Measurements from ENCODE around the gene RXFP2.

Gene RXFP2

GRCh38 chr13:31774186-31774750 lies 34.9 kb downstream of the RXFP2 start:
- H3K4me3 ChIP-seq (ENCODE audit: low read depth, low read length): no peak overlapping the region; the same call in 1 of the 2 replicates
- no peak for TF ChIP-seq CTCF (IDR thresholded peaks at IDR 0.05; ENCODE audit: low read depth, low read length)

- no peak overlapping the region for H3K4me3 ChIP-seq (ENCODE audit: low read depth, low read length)
- TF ChIP-seq CTCF (IDR thresholded peaks at IDR 0.05; ENCODE audit: low read depth, low read length): no peak
Observed at GRCh38 chr13:31775148-31775547, 35.8 kb downstream of the RXFP2 start.

- no peak for TF ChIP-seq CTCF (IDR thresholded peaks at IDR 0.05; ENCODE audit: low read depth, low read length)
- no peak overlapping the region for H3K4me3 ChIP-seq (ENCODE audit: low read depth, low read length)
Observed at GRCh38 chr13:31775686-31776085, 36.4 kb downstream of the RXFP2 start.

- TF ChIP-seq CTCF (IDR thresholded peaks at IDR 0.05; ENCODE audit: low read depth, low read length): no peak
- no peak overlapping the region for H3K4me3 ChIP-seq (ENCODE audit: low read depth, low read length)
Observed at GRCh38 chr13:31781064-31781463, 41.7 kb downstream of the RXFP2 start.

GRCh38 chr13:31786011-31786410 lies 46.7 kb downstream of the RXFP2 start:
- no peak for TF ChIP-seq CTCF (IDR thresholded peaks at IDR 0.05; ENCODE audit: low read depth, low read length)
- H3K4me3 ChIP-seq (ENCODE audit: low read depth, low read length): no peak overlapping the region

GRCh38 chr13:31790992-31791391 lies 51.7 kb downstream of the RXFP2 start:
- H3K4me3 ChIP-seq (ENCODE audit: low read depth, low read length): no peak overlapping the region
- TF ChIP-seq CTCF (IDR thresholded peaks at IDR 0.05; ENCODE audit: low read depth, low read length): no peak

GRCh38 chr13:31793246-31793645 lies 53.9 kb downstream of the RXFP2 start:
- TF ChIP-seq CTCF (IDR thresholded peaks at IDR 0.05; ENCODE audit: low read depth, low read length): no peak
- H3K4me3 ChIP-seq (ENCODE audit: low read depth, low read length): no peak overlapping the region

Data from WI38 (cell line).